OCI-LY7 (cell line): ENCODE measurements around the gene SNAI3. TPM values are rescaled to one million over a fixed set of nuclear protein-coding genes. Genes with fewer than 3 reads are reported as not detected.

Experiments
- BruUV-seq: library from RNA; stranded (reverse); fragments of 400-500 nt; replicated peaks from 2 replicates; lab custom pipeline; 2021; lab: Mats Ljungman, UMichigan
- CTCF ChIA-PET: fragments of 300-600 bp; sonication (Branson Sonifier 250); formaldehyde crosslinking; loops from one replicate; lab custom pipeline; 2022; ENCODE audit warnings: antibody characterized with exemption; ENCODE audit not compliant: unreplicated experiment; lab: Charles Lee
- POLR2A ChIA-PET: fragments of 300-600 bp; sonication (Branson Sonifier 250); formaldehyde crosslinking; loops from one replicate; lab custom pipeline; 2022; ENCODE audit warnings: antibody characterized with exemption; lab: Charles Lee
- DNase-seq: peaks from one replicate; pipeline ENCODE4 v3.0.0-alpha.2; 2015; ENCODE audit warnings: low spot score
- H2AFZ ChIP-seq: fragments of 200-600 bp; sonication (generic), shearing (Covaris generic); 2 replicates; pipeline ENCODE4 v1.6.1; 2014; ENCODE audit warnings: mild to moderate bottlenecking, antibody characterized with exemption, low read length, moderate library complexity
- H3K27ac ChIP-seq: fragments of 200-600 bp; sonication (generic); 2 replicates; pipeline ENCODE4 v1.5.1; 2014; ENCODE audit warnings: mixed run types, low read depth, mild to moderate bottlenecking, moderate library complexity, low read length, inconsistent platforms; ENCODE audit not compliant: poor library complexity, severe bottlenecking
- H3K36me3 ChIP-seq: fragments of 200-600 bp; sonication (generic); 2 replicates; pipeline ENCODE4 v1.6.1; 2014; ENCODE audit warnings: mild to moderate bottlenecking, antibody characterized with exemption, low read length, moderate library complexity, mixed read lengths; ENCODE audit not compliant: insufficient read depth
- H3K4me1 ChIP-seq: fragments of 200-600 bp; sonication (generic); 2 replicates; pipeline ENCODE4 v1.5.1; 2014; ENCODE audit warnings: mild to moderate bottlenecking, low read length; ENCODE audit not compliant: insufficient read depth, poor library complexity, severe bottlenecking
- H3K4me2 ChIP-seq: fragments of 200-600 bp; sonication (generic); 2 replicates; pipeline ENCODE4 v1.6.1; 2014; ENCODE audit warnings: mild to moderate bottlenecking, low read length
- H3K4me3 ChIP-seq: fragments of 200-600 bp; sonication (generic); 2 replicates; pipeline ENCODE4 v1.5.1; 2014; ENCODE audit warnings: mild to moderate bottlenecking, low read depth, low read length; ENCODE audit not compliant: poor library complexity, severe bottlenecking
- H3K79me2 ChIP-seq: fragments of 200-600 bp; sonication (generic); 2 replicates; pipeline ENCODE4 v1.6.1; 2016; ENCODE audit warnings: low read depth, mild to moderate bottlenecking, low read length, moderate library complexity, mixed read lengths; ENCODE audit not compliant: insufficient read depth
- H3K9me2 ChIP-seq: fragments of 200-600 bp; sonication (generic); 2 replicates; pipeline ENCODE4 v1.6.1; 2016; ENCODE audit warnings: mild to moderate bottlenecking, low read length, mixed read lengths; ENCODE audit not compliant: insufficient read depth
- H3K9me3 ChIP-seq: fragments of 200-600 bp; sonication (generic); 2 replicates; pipeline ENCODE4 v1.6.1; 2014; ENCODE audit warnings: mild to moderate bottlenecking, mixed run types, low read length, mixed read lengths
- H4K20me1 ChIP-seq: fragments of 200-600 bp; sonication (generic); 2 replicates; pipeline ENCODE4 v1.6.1; 2014; ENCODE audit warnings: mild to moderate bottlenecking, antibody characterized with exemption, low read length, moderate library complexity, mixed read lengths; ENCODE audit not compliant: insufficient read depth
- EZH2phosphoT487 ChIP-seq: fragments of 200-600 bp; sonication (generic); IDR thresholded peaks from 2 replicates; pipeline ENCODE4 v1.6.1; 2018; ENCODE audit warnings: low read depth, borderline replicate concordance, mild to moderate bottlenecking, mixed run types, antibody characterized with exemption, low read length, moderate library complexity, mixed read lengths
- intact Hi-C: fragments of 100-400 bp; cut with micrococcal nuclease; formaldehyde crosslinking; loops from one replicate; pipeline ENCODE4 v1.10.0; 2022; ENCODE audit not compliant: unreplicated experiment
- total RNA-seq, 2 experiments: library from RNA; depleted of rRNA in 1 of 2; stranded (reverse); fragments of >200 nt in 1 of 2; shearing (Covaris generic) in 1 of 2; gene quantifications; 2 replicates each; pipeline ENCODE4 v1.2.3, GENCODE V29; 2014 to 2022
- TF ChIP-seq, protein P1 (sequence below): fragments of 200-600 bp; sonication (generic); conservative IDR thresholded peaks from 2 replicates; pipeline ENCODE4 v1.5.1; 2014; ENCODE audit warnings: mild to moderate bottlenecking, antibody characterized with exemption, low read length, moderate library complexity, mixed read lengths

SNAI3 gene
- total RNA-seq, 2 experiments from 2014 or later = 3.1 to 3.3 TPM

DNA sequence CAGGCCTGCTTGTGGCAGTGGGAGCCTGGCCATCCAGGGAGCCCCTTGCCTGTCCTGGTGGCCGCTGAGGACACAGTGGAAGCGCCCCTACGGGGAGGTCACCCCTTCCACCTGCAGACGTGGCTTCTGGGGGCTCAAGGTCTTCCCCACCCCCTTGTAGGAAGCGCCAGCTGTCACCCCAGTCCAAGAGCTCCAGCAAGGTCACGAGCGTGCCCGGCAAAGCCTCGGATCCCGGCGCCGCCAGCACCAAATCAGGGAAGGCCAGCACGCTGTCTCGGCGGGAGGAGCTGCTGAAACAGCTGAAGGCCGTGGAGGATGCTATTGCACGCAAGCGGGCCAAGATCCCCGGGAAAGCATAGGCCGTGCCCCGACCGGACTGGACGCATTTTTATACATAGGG is 55.4 kb downstream of the SNAI3 start:
- H3K27ac ChIP-seq = no peak overlapping the region
- no peak overlapping the region for H3K4me3 ChIP-seq
- H4K20me1 ChIP-seq = no peaks in the 10 kb centered on the region
- no peaks in the 10 kb centered on the region for H3K79me2 ChIP-seq
- no TSS peak for BruUV-seq
- POLR2A ChIA-PET = no interaction called here
- intact Hi-C loops = loop anchor here (5.0 kb wide), 2 partner anchors 71 to 189 kb away; no protein-coding TSS in a partner anchor
- no peak overlapping the region for H3K4me2 ChIP-seq
- H3K4me1 ChIP-seq = peaks cover 22% of the 10 kb centered on the region
- peaks cover 65% of the 10 kb centered on the region for H3K36me3 ChIP-seq
- H2AFZ ChIP-seq = no peak overlapping the region
- TF ChIP-seq EZH2phosphoT487 = no peak
- TF ChIP-seq, protein P1, sequence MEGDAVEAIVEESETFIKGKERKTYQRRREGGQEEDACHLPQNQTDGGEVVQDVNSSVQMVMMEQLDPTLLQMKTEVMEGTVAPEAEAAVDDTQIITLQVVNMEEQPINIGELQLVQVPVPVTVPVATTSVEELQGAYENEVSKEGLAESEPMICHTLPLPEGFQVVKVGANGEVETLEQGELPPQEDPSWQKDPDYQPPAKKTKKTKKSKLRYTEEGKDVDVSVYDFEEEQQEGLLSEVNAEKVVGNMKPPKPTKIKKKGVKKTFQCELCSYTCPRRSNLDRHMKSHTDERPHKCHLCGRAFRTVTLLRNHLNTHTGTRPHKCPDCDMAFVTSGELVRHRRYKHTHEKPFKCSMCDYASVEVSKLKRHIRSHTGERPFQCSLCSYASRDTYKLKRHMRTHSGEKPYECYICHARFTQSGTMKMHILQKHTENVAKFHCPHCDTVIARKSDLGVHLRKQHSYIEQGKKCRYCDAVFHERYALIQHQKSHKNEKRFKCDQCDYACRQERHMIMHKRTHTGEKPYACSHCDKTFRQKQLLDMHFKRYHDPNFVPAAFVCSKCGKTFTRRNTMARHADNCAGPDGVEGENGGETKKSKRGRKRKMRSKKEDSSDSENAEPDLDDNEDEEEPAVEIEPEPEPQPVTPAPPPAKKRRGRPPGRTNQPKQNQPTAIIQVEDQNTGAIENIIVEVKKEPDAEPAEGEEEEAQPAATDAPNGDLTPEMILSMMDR = no peak
- no peaks in the 10 kb centered on the region for H3K9me2 ChIP-seq
- H3K9me3 ChIP-seq = no peaks in the 10 kb centered on the region
- CTCF ChIA-PET = no interaction called here
- DNase-seq = no peak

DNA sequence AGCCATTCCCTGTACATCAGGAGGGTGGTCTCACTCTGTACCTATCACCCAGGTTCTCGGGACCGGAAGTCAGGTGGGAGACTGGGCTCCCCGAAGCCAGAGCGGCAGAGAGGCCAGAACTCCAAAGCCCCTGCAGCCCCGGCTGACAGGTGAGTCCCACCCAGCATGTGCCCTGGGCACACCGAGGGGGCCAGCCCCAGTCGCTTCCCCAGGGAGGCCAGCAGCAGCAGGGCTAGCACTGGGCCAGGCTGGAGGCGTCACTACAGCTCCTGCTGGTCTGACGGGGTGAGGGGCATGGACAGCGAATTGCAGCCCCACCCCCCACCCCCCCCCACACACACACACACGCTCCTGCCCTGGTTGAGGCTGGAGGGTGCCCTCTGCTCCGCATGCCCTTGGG is 55.9 kb downstream of the SNAI3 start:
- TF ChIP-seq, protein P1 = no peak
- TF ChIP-seq EZH2phosphoT487 = no peak
- H3K79me2 ChIP-seq = no peaks in the 10 kb centered on the region
- no peak overlapping the region for H3K4me3 ChIP-seq
- peaks cover 22% of the 10 kb centered on the region for H3K4me1 ChIP-seq
- ChIA-PET POLR2A (no interaction called here), CTCF (no interaction called here)
- no peak overlapping the region for H3K4me2 ChIP-seq
- H3K9me3 ChIP-seq = no peaks in the 10 kb centered on the region
- H3K9me2 ChIP-seq = no peaks in the 10 kb centered on the region
- H3K36me3 ChIP-seq = peaks cover 69% of the 10 kb centered on the region
- no peak for DNase-seq
- no TSS peak for BruUV-seq
- intact Hi-C loops = loop anchor here (5.0 kb wide), 2 partner anchors 72 to 188 kb away; no protein-coding TSS in a partner anchor
- no peak overlapping the region for H2AFZ ChIP-seq
- H4K20me1 ChIP-seq = no peaks in the 10 kb centered on the region
- H3K27ac ChIP-seq = no peak overlapping the region

DNA sequence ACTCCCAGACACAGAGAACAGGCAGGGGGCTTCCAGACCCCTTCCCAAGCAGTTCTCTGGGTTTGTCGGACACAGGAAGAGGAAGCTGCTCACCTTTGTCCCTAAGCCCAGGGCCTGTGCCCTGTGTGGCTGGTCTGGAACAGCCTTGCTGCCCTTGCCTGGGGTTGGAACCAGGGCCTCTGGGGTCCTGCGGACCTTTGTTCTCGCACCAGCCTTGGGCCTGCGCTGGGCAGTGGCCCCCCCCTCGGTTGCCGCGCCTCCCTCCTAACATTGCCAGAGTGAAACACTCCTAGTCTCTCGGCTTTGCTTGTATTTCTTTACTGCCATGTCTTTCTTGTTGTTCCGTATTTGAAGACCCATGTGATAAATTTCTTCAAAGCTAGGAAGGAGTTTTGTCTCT is 56.5 kb downstream of the SNAI3 start:
- TF ChIP-seq, protein P1 = no peak
- peaks cover 18% of the 10 kb centered on the region for H3K4me1 ChIP-seq
- CTCF ChIA-PET = no interaction called here
- no peaks in the 10 kb centered on the region for H4K20me1 ChIP-seq
- no peaks in the 10 kb centered on the region for H3K79me2 ChIP-seq
- H3K4me2 ChIP-seq = no peak overlapping the region
- no TSS peak for BruUV-seq
- POLR2A ChIA-PET = no interaction called here
- no peak overlapping the region for H3K4me3 ChIP-seq
- DNase-seq = no peak
- no peak overlapping the region for H2AFZ ChIP-seq
- peaks cover 75% of the 10 kb centered on the region for H3K36me3 ChIP-seq
- intact Hi-C loops = loop anchor here (5.0 kb wide), 2 partner anchors 72 to 188 kb away; no protein-coding TSS in a partner anchor
- H3K9me2 ChIP-seq = no peaks in the 10 kb centered on the region
- H3K9me3 ChIP-seq = no peaks in the 10 kb centered on the region
- no peak overlapping the region for H3K27ac ChIP-seq
